Type B pancreatic cell (in vitro differentiated cells): ENCODE data around the gene COL6A1. TPM values are rescaled to one million over a fixed set of nuclear protein-coding genes. Genes with fewer than 3 reads are reported as not detected.

ENCODE experiments used
- DNase-seq: peaks from one replicate; pipeline ENCODE4 v3.0.0; 2021; ENCODE audit warnings: mixed read lengths; ENCODE audit not compliant: unreplicated experiment; ENCODE audit errors: extremely low spot score
- H3K27ac Mint-ChIP-seq: 2 replicates; pipeline ENCODE4 v1.8.0; 2021; ENCODE audit warnings: mild to moderate bottlenecking, mixed read lengths
- H3K27me3 Mint-ChIP-seq: 2 replicates; pipeline ENCODE4 v1.8.0; 2021; ENCODE audit warnings: mixed read lengths
- H3K36me3 Mint-ChIP-seq: 2 replicates; pipeline ENCODE4 v1.8.0; 2021; ENCODE audit warnings: mixed read lengths
- H3K4me1 Mint-ChIP-seq: one replicate; pipeline ENCODE4 v1.8.0; 2021; ENCODE audit warnings: mixed read lengths; ENCODE audit not compliant: unreplicated experiment
- H3K4me3 Mint-ChIP-seq: 2 replicates; pipeline ENCODE4 v1.8.0; 2021; ENCODE audit warnings: mild to moderate bottlenecking, mixed read lengths
- H3K9me3 Mint-ChIP-seq: 2 replicates; pipeline ENCODE4 v1.8.0; 2021; ENCODE audit warnings: mixed read lengths
- total RNA-seq: library from RNA; stranded (reverse); gene quantifications from 2 replicates; pipeline ENCODE4 v1.2.1, GENCODE V29; 2021; ENCODE audit warnings: low replicate concordance
- TF ChIP-seq, protein P1 (sequence below): fragments of 200-600 bp; sonication (generic); conservative IDR thresholded peaks from 2 replicates; pipeline ENCODE4 v1.5.0; 2021; ENCODE audit warnings: antibody characterized with exemption, mild to moderate bottlenecking

Gene COL6A1
- total RNA-seq, 1 donor from 2014 or later, result 167 TPM

DNA sequence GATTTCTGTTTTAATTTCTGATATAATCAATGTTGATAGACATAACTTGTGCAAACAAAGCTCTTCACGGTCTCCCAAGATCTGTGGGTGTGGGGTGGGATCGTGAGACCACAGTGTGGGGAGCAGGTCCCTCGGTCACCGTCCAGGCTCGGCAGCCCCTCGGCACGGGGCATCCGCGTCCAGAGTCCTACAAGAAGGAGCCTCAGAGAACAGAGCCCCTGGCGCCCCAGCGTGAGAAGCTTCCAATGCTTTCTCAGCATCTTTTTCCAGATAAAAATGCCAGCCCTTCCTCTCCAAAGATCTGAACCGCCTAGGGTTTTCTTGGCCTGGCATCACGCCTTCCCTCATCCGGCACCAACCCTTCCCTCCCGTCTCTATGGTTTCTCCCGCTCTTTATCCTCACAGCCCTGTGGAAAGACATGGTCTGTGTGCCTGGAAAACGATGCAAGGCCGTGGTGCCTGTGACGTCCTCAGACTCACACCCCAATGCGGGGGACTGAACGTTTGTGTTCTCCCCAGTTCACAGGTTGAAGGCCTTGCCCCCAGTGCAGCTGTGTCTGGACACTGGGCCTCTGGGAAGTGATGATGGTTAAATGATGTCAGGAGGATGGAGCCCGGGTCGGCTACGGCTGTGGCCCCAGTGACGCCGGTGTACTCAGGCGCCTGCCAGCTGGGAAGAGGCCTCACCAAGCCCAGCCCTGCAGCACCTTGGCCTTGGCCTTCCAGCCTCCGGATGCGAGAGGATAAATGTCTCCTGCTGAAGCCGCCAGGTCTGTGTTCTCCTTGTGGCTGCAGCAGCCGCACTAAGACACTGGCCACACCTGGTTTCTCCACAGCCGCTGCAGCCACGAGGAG is 70.5 kb downstream of the COL6A1 start:
- no peaks in the 10 kb centered on the region for H3K9me3 Mint-ChIP-seq
- TF ChIP-seq, protein P1, sequence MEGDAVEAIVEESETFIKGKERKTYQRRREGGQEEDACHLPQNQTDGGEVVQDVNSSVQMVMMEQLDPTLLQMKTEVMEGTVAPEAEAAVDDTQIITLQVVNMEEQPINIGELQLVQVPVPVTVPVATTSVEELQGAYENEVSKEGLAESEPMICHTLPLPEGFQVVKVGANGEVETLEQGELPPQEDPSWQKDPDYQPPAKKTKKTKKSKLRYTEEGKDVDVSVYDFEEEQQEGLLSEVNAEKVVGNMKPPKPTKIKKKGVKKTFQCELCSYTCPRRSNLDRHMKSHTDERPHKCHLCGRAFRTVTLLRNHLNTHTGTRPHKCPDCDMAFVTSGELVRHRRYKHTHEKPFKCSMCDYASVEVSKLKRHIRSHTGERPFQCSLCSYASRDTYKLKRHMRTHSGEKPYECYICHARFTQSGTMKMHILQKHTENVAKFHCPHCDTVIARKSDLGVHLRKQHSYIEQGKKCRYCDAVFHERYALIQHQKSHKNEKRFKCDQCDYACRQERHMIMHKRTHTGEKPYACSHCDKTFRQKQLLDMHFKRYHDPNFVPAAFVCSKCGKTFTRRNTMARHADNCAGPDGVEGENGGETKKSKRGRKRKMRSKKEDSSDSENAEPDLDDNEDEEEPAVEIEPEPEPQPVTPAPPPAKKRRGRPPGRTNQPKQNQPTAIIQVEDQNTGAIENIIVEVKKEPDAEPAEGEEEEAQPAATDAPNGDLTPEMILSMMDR, result no peak
- peaks cover 3% of the 10 kb centered on the region for H3K27me3 Mint-ChIP-seq
- H3K36me3 Mint-ChIP-seq, result no peaks in the 10 kb centered on the region
- peaks cover 14% of the 10 kb centered on the region for H3K4me1 Mint-ChIP-seq
- peak; percentile 54 for DNase-seq
- no peak overlapping the region for H3K4me3 Mint-ChIP-seq
- no peak overlapping the region for H3K27ac Mint-ChIP-seq

DNA sequence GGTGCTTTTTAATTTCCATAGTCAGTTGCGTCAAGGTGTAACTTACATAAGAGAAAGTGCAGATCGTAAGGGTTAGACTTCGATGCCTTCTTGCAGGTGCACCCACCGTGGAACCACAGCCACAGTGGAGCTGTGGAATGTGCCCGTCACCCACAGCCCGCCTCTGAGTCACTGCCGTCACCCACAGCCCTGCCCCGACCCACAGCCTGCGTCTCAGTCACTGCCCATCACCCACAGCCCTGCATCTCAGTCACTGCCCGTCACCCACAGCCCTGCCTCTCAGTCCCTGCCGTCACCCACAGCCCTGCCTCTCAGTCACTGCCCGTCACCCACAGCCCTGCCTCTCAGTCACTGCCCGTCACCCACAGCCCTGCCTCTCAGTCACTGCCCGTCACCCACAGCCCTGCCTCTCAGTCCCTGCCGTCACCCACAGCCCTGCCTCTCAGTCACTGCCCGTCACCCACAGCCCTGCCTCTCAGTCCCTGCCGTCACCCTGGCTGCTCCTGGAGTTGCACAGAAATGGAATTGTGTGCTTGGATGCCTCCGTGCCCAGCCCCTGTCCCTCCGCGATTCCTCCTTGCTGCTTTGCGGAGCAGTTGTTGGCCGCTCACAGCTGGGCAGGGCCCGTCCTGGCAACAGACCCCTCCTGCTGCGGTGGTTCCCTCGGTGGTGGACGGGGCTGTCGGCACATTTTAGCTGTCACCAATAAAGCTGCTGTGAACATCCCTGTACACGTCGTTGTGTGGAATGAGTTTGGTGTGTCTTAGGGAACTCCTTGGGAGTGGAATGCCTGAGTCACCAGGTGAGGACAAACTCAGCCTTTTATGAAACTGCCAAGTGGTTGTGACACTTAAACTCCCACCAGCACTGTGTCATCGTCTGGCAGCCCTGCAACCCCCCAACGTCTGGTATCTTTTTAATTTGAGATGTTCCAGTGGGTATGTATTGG is 71.4 kb downstream of the COL6A1 start:
- H3K9me3 Mint-ChIP-seq, result no peaks in the 10 kb centered on the region
- peaks cover 3% of the 10 kb centered on the region for H3K27me3 Mint-ChIP-seq
- DNase-seq, result peak; percentile 64
- TF ChIP-seq, protein P1, result no peak
- H3K4me1 Mint-ChIP-seq, result peaks cover 14% of the 10 kb centered on the region
- no peak overlapping the region for H3K4me3 Mint-ChIP-seq
- no peak overlapping the region for H3K27ac Mint-ChIP-seq
- H3K36me3 Mint-ChIP-seq, result no peaks in the 10 kb centered on the region

DNA sequence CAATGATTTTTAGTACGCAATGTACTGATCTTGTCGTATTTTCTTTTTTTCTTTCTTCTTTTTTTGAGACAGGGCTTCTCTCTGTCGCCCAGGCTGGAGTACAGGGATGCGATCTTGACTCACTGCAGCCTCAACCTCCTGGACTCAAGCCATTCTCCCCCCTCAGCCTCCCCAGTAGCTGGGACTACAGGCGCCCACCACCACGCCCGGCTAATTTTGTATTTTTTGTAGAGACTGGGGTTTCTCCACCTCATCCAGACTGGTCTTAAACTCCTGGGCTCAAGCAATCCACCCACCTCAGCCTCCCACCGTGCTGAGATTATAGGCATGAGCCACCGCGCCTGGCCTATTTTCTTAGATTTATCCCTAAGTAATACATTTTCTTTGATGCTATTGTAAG is 72.5 kb downstream of the COL6A1 start:
- Mint-ChIP-seq H3K4me1 (peaks cover 14% of the 10 kb centered on the region), H3K27ac (no peak overlapping the region), H3K9me3 (peaks cover 6% of the 10 kb centered on the region), H3K27me3 (peaks cover 7% of the 10 kb centered on the region), H3K4me3 (no peak overlapping the region), H3K36me3 (no peaks in the 10 kb centered on the region)
- TF ChIP-seq, protein P1, result no peak
- no peak for DNase-seq

DNA sequence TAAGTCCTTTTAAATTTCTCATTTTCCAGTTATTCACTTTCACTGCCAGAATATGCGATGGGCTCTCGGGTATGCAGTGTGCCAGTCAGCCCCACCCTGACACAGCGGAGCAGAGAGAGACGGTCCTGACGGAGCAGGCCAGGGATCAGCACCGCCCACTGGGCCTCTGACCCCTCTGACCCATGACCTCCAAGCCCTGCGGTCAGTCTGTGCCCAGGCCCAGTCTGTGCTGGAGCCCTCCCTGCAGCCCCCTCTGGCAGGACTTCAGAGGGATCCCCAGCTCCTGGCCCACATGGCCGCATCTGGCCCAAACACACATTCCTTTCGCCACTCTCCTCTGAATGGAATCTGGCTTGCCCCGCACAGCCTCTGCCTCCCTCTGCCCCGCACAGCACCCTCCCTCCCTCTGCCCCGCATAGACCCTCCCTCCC is 72.9 kb downstream of the COL6A1 start:
- peak; percentile 58 for DNase-seq
- peaks cover 10% of the 10 kb centered on the region for H3K9me3 Mint-ChIP-seq
- TF ChIP-seq, protein P1, result no peak
- no peak overlapping the region for H3K27ac Mint-ChIP-seq
- peaks cover 6% of the 10 kb centered on the region for H3K27me3 Mint-ChIP-seq
- no peaks in the 10 kb centered on the region for H3K36me3 Mint-ChIP-seq
- peaks cover 14% of the 10 kb centered on the region for H3K4me1 Mint-ChIP-seq
- H3K4me3 Mint-ChIP-seq, result no peak overlapping the region

Other genes starting within 250 kb of the COL6A1 start
- gene COL6A2, start 116.3 kb downstream of the COL6A1 start, total RNA-seq, result 23.8 and 114 TPM in 2 replicates
- gene FTCD, start 173.8 kb downstream of the COL6A1 start, total RNA-seq, result 26.9 and 45.0 TPM in 2 replicates
- 18.5 and 24.7 TPM in 2 replicates for gene SPATC1L, start 202.7 kb downstream of the COL6A1 start, total RNA-seq
- gene LSS, start 247.0 kb downstream of the COL6A1 start, total RNA-seq, result 60.7 and 70.2 TPM in 2 replicates